RWPE2 (cell line): Measurements from ENCODE around the gene SHQ1.

ENCODE experiments used
- ATAC-seq: fragments of 200-7000 bp; cut with Tn5 transposase; 3 replicates; pipeline ENCODE4 v1.9.1; 2021; ENCODE audit warnings: low read depth
- DNase-seq: peaks from one replicate; pipeline ENCODE4 v3.0.0-alpha.2; 2020; ENCODE audit warnings: low spot score
- H3K27ac ChIP-seq: fragments of 450-650 bp; 2 replicates; pipeline ENCODE4 v1.5.1; 2017; ENCODE audit warnings: mild to moderate bottlenecking; ENCODE audit not compliant: poor library complexity, severe bottlenecking
- H3K27me3 ChIP-seq: fragments of 250-450 bp; sonication (Bioruptor Pico); 2 replicates; pipeline ENCODE4 v1.5.1; 2021; ENCODE audit warnings: mild to moderate bottlenecking, moderate library complexity; ENCODE audit not compliant: insufficient read depth, poor library complexity, severe bottlenecking
- H3K36me3 ChIP-seq: fragments of 250-450 bp; sonication (Bioruptor Pico); 2 replicates; pipeline ENCODE4 v1.5.1; 2020; ENCODE audit warnings: low read depth, mild to moderate bottlenecking, moderate library complexity
- H3K4me1 ChIP-seq: fragments of 250-450 bp; sonication (Bioruptor Pico); 2 replicates; pipeline ENCODE4 v1.5.1; 2021; ENCODE audit warnings: mild to moderate bottlenecking, moderate library complexity; ENCODE audit not compliant: insufficient read depth, poor library complexity, severe bottlenecking
- H3K4me3 ChIP-seq: fragments of 250-450 bp; sonication (Bioruptor Pico); 2 replicates; pipeline ENCODE4 v1.5.1; 2021; ENCODE audit warnings: mild to moderate bottlenecking, moderate library complexity; ENCODE audit not compliant: severe bottlenecking
- H3K9me3 ChIP-seq: fragments of 250-450 bp; sonication (Bioruptor Pico); 2 replicates; pipeline ENCODE4 v1.5.1; 2021; ENCODE audit warnings: mild to moderate bottlenecking, moderate library complexity; ENCODE audit not compliant: severe bottlenecking
- CTCF ChIP-seq: fragments of 450-650 bp; IDR thresholded peaks from one replicate; pipeline ENCODE4 v1.5.1; 2017; ENCODE audit warnings: mild to moderate bottlenecking, moderate library complexity; ENCODE audit not compliant: poor library complexity, severe bottlenecking

SHQ1 gene

DNA sequence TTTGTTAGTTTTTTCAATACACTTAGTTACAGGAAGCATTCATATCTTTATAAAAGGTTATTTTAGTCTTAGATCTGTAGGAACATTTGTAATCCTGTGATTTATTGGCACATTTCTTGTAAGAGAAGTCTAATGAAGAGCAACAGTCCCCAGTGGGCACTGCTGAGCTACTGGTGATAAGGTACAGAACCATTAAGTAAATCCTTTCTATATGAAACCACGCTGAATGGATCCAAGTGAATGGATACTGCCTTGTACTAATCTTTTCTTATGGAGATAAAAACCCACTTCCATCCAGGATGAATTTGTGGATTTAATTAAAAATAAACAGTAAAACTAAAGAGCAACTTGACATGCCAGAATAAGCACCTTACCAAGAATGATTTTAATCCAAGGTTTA lies 64.0 kb downstream of the SHQ1 start:
- H3K4me3 ChIP-seq = no peak overlapping the region
- H3K36me3 ChIP-seq = peaks cover 5% of the 10 kb centered on the region; the same call in 1 of the 2 replicates
- no peak overlapping the region for H3K27ac ChIP-seq
- H3K4me1 ChIP-seq = no peaks in the 10 kb centered on the region
- no peaks in the 10 kb centered on the region for H3K27me3 ChIP-seq
- DNase-seq (no peak), ATAC-seq (no peak)
- no peaks in the 10 kb centered on the region for H3K9me3 ChIP-seq
- TF ChIP-seq CTCF = no peak

DNA sequence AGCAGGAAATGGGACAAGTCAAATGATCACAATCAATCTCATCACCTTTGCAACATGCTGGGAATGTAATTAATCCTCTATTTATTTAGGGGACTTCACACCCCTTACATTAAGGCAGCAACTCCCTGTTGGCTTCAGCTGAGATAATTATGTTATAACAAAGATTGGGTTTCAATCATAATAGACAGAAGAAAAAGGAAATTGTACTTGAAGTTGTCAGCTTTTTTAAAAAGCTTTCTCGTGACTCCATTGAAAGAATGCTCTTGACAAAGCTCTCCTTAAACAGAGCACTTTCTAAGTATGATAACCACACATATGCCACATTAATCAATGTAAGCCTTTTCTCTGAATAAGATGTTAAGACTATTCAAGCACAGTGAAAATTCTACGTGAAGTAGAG lies 65.7 kb downstream of the SHQ1 start:
- no peak for TF ChIP-seq CTCF

GRCh38 chr3:72769758-72770540 lies 78.3 kb downstream of the SHQ1 start:
- no peaks in the 10 kb centered on the region for H3K9me3 ChIP-seq
- no peak for DNase-seq
- no peaks in the 10 kb centered on the region for H3K27me3 ChIP-seq
- no peaks in the 10 kb centered on the region for H3K4me1 ChIP-seq
- ATAC-seq = no peak
- H3K4me3 ChIP-seq = no peak overlapping the region
- peaks cover 2% of the 10 kb centered on the region for H3K36me3 ChIP-seq
- H3K27ac ChIP-seq = no peak overlapping the region
- TF ChIP-seq CTCF = no peak

More for the DNA sequence above, 65.7 kb downstream of the SHQ1 start:
- H3K36me3 ChIP-seq = peaks cover 5% of the 10 kb centered on the region; the same call in 1 of the 2 replicates
- H3K27ac ChIP-seq = no peak overlapping the region
- DNase-seq (no peak), ATAC-seq (no peak)
- H3K27me3 ChIP-seq = no peaks in the 10 kb centered on the region
- no peaks in the 10 kb centered on the region for H3K9me3 ChIP-seq
- no peak overlapping the region for H3K4me3 ChIP-seq
- H3K4me1 ChIP-seq = no peaks in the 10 kb centered on the region

DNA sequence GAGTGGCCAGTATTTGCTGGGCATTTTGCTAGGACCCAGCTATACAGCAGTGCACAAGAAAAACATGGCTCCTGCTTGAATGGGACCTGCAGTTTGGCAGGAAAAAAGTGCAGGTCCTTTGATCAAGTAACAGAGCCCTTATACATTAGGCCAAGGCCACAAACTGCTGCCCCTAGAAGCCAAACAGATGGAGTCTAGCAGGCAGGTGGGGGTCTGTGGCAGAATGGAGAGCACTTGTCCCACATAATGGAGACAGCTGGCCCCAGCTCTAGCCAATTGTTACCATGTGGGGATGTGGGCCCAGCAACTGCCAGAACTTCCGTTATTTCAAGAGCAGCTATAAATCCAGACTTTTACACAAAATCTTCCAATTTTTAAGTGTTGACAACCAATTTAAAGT lies 79.3 kb downstream of the SHQ1 start:
- ATAC-seq (no peak), DNase-seq (no peak)
- H3K4me3 ChIP-seq = no peak overlapping the region
- no peak overlapping the region for H3K27ac ChIP-seq
- H3K9me3 ChIP-seq = no peaks in the 10 kb centered on the region
- no peaks in the 10 kb centered on the region for H3K4me1 ChIP-seq
- no peaks in the 10 kb centered on the region for H3K27me3 ChIP-seq
- peaks cover 2% of the 10 kb centered on the region for H3K36me3 ChIP-seq
- no peak for TF ChIP-seq CTCF

DNA sequence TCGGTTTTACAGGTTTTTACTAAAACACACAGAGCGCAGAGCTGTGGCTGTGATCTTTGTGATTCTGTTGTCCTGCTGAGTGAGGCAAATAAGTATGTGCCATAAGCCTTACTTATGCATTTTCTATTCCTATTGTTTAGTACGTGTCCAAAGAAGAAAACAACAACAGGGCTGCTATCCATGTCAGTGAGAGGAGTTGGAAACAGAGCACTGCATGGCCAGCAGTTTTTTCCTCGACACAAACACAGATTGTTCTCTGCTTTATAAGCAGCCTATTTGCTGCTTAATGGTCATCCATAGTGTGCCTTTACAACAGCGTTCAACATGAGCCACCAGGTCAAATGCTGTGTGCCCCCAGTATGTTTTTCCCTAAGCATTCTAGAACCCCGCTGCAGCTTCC lies 79.8 kb downstream of the SHQ1 start:
- Histone ChIP-seq H3K27ac (no peak overlapping the region), H3K27me3 (no peaks in the 10 kb centered on the region), H3K4me3 (no peak overlapping the region), H3K4me1 (no peaks in the 10 kb centered on the region), H3K36me3 (peaks cover 2% of the 10 kb centered on the region), H3K9me3 (no peaks in the 10 kb centered on the region)
- ATAC-seq (no peak), DNase-seq (no peak)
- no peak for TF ChIP-seq CTCF
